Mesothelial cell of epicardium (in vitro differentiated cells): ENCODE measurements around the gene HTR3C. TPM values are rescaled to one million over a fixed set of nuclear protein-coding genes. Genes with fewer than 3 reads are reported as not detected.
"Not testable (repeated sequence)": the region's sequence is repeated elsewhere in the genome, so short reads cannot be mapped to it uniquely, and the experiment has no call there.

Experiments used
- DNase-seq, 2 experiments: peaks; one replicate each; pipeline ENCODE4 v3.0.0; 2021; ENCODE audit warnings: low spot score in 2 of 2; ENCODE audit not compliant: unreplicated experiment in 2 of 2
- H3K27ac Mint-ChIP-seq: 2 replicates; pipeline ENCODE4 v1.8.0; 2021; ENCODE audit warnings: mixed read lengths
- H3K27me3 Mint-ChIP-seq: 2 replicates; pipeline ENCODE4 v1.8.0; 2021; ENCODE audit warnings: low read depth, mixed read lengths
- H3K36me3 Mint-ChIP-seq: 2 replicates; pipeline ENCODE4 v1.8.0; 2021; ENCODE audit warnings: mixed read lengths
- H3K4me1 Mint-ChIP-seq: 2 replicates; pipeline ENCODE4 v1.8.0; 2021; ENCODE audit warnings: mixed read lengths
- H3K4me3 Mint-ChIP-seq: 2 replicates; pipeline ENCODE4 v1.8.0; 2021; ENCODE audit warnings: mild to moderate bottlenecking, moderate library complexity, mixed read lengths
- H3K9me3 Mint-ChIP-seq: 2 replicates; pipeline ENCODE4 v1.8.0; 2021; ENCODE audit warnings: mixed read lengths
- total RNA-seq: library from RNA; stranded (reverse); gene quantifications from 3 replicates; pipeline ENCODE4 v1.2.1, GENCODE V29; 2021
- TF ChIP-seq, protein P1 (sequence below): fragments of 200-600 bp; sonication (generic); IDR thresholded peaks from one replicate; pipeline ENCODE4 v1.5.0; 2021; ENCODE audit warnings: antibody characterized with exemption; ENCODE audit not compliant: unreplicated experiment

HTR3C gene
- total RNA-seq, 1 donor from 2014 or later: not detected

DNA sequence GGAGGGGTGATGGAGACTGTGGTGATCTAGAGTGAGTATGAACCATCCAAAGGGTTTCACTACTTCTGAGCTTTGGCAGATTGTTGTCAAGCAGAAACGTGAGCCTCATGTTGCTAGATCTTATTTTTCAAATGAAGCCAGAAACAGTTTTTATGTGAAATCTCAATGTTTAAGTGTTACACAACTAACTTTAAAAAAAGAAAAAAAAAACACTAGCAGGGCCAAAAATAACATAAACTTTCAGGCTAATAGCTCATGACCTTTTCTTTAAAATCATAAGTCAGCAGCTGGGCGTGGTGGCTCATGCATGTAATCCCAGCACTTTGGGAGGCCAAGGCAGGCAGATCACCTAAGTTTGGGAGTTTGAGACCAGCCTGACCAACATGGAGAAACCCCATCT lies 23.4 kb upstream of the HTR3C start:
- no peak overlapping the region for H3K4me3 Mint-ChIP-seq
- no peaks in the 10 kb centered on the region for H3K4me1 Mint-ChIP-seq
- H3K36me3 Mint-ChIP-seq: no peaks in the 10 kb centered on the region
- H3K27me3 Mint-ChIP-seq: peaks cover 20% of the 10 kb centered on the region
- H3K27ac Mint-ChIP-seq: no peak overlapping the region
- peaks cover 7% of the 10 kb centered on the region for H3K9me3 Mint-ChIP-seq
- TF ChIP-seq, protein P1, sequence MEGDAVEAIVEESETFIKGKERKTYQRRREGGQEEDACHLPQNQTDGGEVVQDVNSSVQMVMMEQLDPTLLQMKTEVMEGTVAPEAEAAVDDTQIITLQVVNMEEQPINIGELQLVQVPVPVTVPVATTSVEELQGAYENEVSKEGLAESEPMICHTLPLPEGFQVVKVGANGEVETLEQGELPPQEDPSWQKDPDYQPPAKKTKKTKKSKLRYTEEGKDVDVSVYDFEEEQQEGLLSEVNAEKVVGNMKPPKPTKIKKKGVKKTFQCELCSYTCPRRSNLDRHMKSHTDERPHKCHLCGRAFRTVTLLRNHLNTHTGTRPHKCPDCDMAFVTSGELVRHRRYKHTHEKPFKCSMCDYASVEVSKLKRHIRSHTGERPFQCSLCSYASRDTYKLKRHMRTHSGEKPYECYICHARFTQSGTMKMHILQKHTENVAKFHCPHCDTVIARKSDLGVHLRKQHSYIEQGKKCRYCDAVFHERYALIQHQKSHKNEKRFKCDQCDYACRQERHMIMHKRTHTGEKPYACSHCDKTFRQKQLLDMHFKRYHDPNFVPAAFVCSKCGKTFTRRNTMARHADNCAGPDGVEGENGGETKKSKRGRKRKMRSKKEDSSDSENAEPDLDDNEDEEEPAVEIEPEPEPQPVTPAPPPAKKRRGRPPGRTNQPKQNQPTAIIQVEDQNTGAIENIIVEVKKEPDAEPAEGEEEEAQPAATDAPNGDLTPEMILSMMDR: no peak
- no peak for DNase-seq

DNA sequence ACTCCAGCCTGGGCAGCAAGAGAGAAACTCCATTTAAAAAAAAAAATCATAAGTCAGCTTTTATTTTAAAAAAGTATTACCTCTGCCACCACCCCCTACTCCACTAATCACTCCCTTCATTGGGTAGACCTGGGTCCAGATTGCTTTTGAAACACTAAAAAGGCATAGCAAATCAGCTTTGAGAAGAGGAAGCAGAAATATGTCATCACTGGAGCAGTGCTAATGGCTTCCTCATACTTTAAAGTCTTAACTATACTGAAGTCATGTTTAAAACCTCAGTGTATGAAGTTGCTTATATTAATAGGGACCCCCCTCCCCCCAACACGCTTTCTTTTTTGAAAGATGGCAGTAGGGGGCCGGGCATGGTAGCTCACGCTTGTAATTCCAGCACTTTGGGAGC lies 22.3 kb upstream of the HTR3C start:
- Mint-ChIP-seq H3K36me3 (no peaks in the 10 kb centered on the region), H3K9me3 (peaks cover 7% of the 10 kb centered on the region), H3K4me3 (no peak overlapping the region), H3K27me3 (peaks cover 25% of the 10 kb centered on the region), H3K27ac (no peak overlapping the region), H3K4me1 (no peaks in the 10 kb centered on the region)
- DNase-seq: no peak
- TF ChIP-seq, protein P1: no peak

DNA sequence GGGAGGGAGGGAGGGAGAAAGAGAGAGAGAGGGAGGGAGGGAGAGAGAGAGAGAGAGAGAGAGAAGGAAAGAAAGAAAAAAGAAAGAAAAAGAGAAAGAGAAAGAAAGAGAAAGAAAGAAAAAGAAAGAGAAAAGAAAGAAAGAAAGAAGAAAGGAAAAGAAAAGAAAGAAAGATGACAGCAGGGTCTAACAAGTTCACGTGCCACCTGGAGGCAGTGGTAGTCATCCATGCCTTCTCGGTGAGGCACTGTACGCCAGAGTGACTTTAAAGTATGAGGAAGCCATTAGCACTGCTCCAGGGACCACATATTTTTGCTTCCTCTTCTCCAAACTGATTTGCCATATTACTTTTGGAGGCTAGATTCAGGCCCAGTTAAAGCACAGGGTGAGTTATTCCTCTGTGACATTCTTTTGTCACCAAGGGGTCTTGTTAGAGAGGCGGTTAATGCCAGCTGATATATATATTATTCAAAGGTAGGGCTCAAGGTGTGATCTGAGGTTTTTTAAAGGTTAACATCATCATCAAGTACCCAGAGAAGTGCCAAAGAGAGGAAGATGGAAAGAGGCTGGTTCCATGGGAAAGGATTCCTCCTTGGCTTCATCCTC lies 21.6 kb upstream of the HTR3C start, which contains the start of gene HTR3D:
Gene HTR3D (plus strand): TSS at position 556 of the 606 bp plus-strand sequence. CDS start 0 bp downstream, at position 556.
- Mint-ChIP-seq H3K27ac (no peak within 1 kb of the TSS), H3K36me3 (no peaks in the 10 kb centered on the region), H3K27me3 (peaks cover 25% of the 10 kb centered on the region), H3K9me3 (peaks cover 7% of the 10 kb centered on the region), H3K4me3 (no peak within 1 kb of the TSS), H3K4me1 (no peaks in the 10 kb centered on the region)
- DNase-seq: no peak
- TF ChIP-seq, protein P1: no peak

DNA sequence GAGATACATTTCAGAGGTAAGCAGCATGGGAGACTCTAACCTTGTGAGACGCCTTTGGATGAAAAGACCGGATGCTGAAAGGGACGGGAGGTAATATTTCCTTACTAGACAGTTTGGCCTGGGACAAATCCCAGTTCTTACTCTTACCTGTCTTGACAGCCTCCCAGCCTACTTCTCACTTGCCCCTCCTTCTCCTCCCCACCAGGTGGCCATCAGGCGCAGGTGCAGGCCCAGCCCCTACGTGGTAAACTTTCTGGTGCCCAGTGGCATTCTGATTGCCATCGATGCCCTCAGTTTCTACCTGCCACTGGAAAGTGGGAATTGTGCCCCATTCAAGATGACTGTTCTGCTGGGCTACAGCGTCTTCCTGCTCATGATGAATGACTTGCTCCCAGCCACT lies 15.0 kb upstream of the HTR3C start:
- no peaks in the 10 kb centered on the region for H3K4me1 Mint-ChIP-seq
- H3K4me3 Mint-ChIP-seq: no peak overlapping the region
- no peak for DNase-seq

DNA sequence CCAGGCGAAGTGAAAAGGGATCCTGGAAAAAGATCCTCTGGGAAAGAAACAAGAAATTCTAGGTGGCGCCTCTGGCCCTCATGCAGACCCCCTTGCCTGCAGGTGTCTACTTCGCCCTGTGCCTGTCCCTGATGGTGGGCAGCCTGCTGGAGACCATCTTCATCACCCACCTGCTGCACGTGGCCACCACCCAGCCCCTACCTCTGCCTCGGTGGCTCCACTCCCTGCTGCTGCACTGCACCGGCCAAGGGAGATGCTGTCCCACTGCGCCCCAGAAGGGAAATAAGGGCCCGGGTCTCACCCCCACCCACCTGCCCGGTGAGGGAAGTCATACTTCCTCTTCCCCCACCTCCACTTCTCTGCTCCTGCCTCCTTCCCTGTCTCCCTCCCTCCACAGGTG lies 14.5 kb upstream of the HTR3C start:
- H3K4me3 Mint-ChIP-seq, H3K27ac Mint-ChIP-seq, H3K4me1 Mint-ChIP-seq, H3K36me3 Mint-ChIP-seq, DNase-seq, H3K9me3 Mint-ChIP-seq: not testable (repeated sequence)
- peaks cover 14% of the 10 kb centered on the region for H3K27me3 Mint-ChIP-seq

More for the DNA sequence above, 15.0 kb upstream of the HTR3C start:
- Mint-ChIP-seq H3K27ac (no peak overlapping the region), H3K27me3 (peaks cover 17% of the 10 kb centered on the region), H3K9me3 (no peaks in the 10 kb centered on the region), H3K36me3 (no peaks in the 10 kb centered on the region)
- TF ChIP-seq, protein P1: no peak

DNA sequence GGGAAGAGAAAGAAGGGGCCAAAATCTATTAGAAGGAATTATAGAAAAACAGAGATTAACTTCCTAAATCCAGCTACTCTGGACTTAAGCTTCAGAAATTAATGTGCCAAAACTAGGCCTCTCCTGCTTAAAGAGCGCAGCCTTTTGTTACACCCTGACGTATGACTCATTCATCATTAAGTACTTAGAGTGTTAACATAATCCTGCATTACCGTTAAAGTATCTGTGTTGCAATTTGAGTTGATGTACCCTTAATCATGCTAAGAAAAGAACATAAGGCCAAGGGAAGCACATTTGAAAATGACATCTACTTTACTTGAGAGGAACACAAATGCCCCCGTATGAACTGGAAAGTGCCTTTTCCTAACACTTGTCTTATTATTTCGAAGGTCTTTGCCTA lies 13.4 kb upstream of the HTR3C start:
- Mint-ChIP-seq H3K27ac (no peak overlapping the region), H3K36me3 (no peaks in the 10 kb centered on the region), H3K9me3 (no peaks in the 10 kb centered on the region), H3K4me1 (no peaks in the 10 kb centered on the region), H3K27me3 (peaks cover 7% of the 10 kb centered on the region), H3K4me3 (no peak overlapping the region)
- no peak for DNase-seq
- TF ChIP-seq, protein P1: no peak
